Measurements from ENCODE around the gene CHCHD6. TPM values are rescaled to one million over a fixed set of nuclear protein-coding genes. Genes with fewer than 3 reads are reported as not detected.

CHCHD6 gene
- total RNA-seq, 2 experiments from 2014 or later: 12.7 to 13.1 TPM

DNA sequence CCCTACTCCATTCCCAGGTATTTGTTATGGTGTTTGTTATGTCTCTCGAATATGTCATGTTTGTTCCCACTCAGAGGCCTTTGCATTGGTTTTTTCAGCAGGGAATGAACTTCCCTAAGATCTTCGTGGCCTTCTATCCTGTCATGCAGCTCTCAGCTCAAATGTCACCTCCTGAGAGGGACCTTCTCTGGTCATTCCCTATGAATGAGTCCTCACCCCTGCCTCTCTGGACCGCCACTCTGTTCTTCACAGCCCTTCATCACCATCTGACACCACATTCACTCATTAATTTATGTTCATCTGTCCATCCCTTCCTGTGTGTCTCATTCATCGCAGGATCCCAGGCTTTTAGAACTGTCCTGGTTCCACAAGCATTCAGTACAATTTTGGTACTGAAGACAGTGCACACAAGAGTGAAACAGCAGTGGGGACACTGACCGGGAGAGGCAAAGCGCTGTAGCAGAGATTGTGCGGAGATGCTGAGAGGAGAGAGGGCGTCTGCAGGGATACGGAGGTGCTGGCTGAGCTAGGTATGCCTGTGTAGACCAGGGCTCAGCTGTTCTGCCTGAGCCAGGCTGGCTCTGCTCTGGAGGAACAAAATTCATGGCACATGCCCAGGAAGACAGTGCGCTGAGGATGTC lies 132.3 kb downstream of the CHCHD6 start:
- H3K36me3 Mint-ChIP-seq: no peaks in the 10 kb centered on the region
- H3K4me3 Mint-ChIP-seq: no peak overlapping the region
- CTCF ChIA-PET: no interaction called here
- no peaks in the 10 kb centered on the region for H3K4me1 Mint-ChIP-seq (ENCODE audit: low read depth)
- POLR2A ChIA-PET: no interaction called here
- H3K27ac Mint-ChIP-seq: no peak overlapping the region
- intact Hi-C loops (cut with micrococcal nuclease): no loop called here
- no peak for DNase-seq
- H3K9me3 Mint-ChIP-seq: no peaks in the 10 kb centered on the region
- no peaks in the 10 kb centered on the region for H3K27me3 Mint-ChIP-seq

DNA sequence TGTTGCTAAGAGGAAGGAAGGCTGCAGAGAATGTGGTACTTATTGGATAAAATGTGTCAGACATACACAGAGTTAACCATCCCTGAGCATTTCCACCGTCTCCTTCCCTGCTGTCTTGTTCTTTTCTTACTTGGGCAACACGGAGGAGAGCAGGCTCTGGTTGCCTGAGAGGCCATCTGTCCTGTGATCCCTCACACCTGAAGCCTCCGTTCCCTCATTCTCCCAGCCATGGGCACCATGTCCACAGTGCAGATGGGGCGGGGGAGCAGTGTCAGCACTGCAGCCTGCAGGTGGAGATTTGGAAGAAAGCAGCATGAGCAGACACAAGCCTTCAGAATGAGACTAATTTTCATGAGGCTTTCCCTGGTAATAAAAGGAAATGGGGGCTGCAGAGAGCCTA lies 133.7 kb downstream of the CHCHD6 start:
- ChIA-PET CTCF (no interaction called here), POLR2A (no interaction called here)
- no peak overlapping the region for H3K27ac Mint-ChIP-seq
- no peak overlapping the region for H3K4me3 Mint-ChIP-seq
- H3K27me3 Mint-ChIP-seq: no peaks in the 10 kb centered on the region
- DNase-seq: no peak
- no peaks in the 10 kb centered on the region for H3K4me1 Mint-ChIP-seq (ENCODE audit: low read depth)
- H3K9me3 Mint-ChIP-seq: no peaks in the 10 kb centered on the region
- no peaks in the 10 kb centered on the region for H3K36me3 Mint-ChIP-seq
- intact Hi-C loops (cut with micrococcal nuclease): no loop called here

DNA sequence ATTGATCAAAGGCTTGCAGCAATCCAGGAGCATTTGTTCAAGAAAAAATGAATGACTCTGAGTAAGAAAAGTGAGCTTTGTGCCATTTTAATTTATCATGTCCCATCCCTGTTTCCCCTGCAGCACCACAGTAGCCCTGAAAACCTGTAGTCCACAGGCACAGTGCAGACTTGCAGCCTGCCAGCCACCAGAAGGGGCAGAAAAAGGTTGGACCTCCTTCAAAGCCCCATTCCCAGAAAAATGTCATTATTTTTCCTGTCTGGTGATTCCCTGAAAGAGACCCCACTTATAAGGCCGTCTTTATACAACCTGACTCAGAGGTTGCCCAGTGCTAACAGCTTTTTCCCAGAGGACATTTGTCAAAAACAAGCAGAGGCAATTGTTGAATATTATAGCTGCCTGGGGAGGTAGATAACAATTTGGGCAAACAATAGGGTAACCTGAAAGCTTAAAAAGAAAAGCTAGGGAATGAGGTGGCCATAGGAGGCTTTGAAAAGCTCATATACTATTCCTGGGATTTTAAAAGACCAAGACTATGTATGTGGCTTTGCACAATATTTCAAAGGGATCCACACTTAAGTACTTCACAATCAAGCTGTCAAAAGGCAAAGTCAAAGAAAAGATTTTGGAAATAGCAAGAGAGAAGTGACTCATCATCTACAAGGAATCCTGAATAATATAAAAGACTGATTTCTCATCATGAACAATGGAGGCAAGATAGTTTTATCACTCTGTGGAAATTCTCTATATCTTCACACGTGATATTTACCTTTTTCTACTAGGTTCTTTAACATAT lies 142.1 kb downstream of the CHCHD6 start:
- intact Hi-C loops (cut with micrococcal nuclease): no loop called here
- CTCF ChIA-PET: no interaction called here
- Mint-ChIP-seq H3K27me3 (no peaks in the 10 kb centered on the region), H3K4me1 (ENCODE audit: low read depth) (no peaks in the 10 kb centered on the region), H3K36me3 (no peaks in the 10 kb centered on the region), H3K9me3 (no peaks in the 10 kb centered on the region), H3K27ac (no peak overlapping the region), H3K4me3 (no peak overlapping the region)
- POLR2A ChIA-PET: no interaction called here
- DNase-seq: no peak

DNA sequence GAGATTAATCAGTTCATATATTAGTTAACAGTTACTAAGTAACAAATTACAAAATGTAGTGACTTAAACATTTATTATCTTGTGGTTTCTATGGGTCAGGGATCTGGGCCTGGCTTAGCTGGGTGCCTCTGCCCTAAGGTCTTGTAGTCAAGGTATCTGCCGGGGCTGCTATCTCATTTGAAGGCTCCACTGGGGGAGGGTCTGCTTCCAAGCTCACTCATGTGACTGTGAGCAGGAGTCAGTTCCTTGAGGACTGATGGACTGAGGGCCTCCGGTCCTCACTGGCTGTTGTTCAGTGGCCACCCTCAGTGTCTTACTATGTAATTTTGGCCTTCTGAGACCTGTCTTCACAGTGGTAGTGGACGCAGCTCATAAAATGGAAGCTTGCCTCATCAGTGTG lies 143.0 kb downstream of the CHCHD6 start:
- H3K27ac Mint-ChIP-seq: no peak overlapping the region
- no peak overlapping the region for H3K4me3 Mint-ChIP-seq
- no peak for DNase-seq
- no peaks in the 10 kb centered on the region for H3K36me3 Mint-ChIP-seq
- no peaks in the 10 kb centered on the region for H3K9me3 Mint-ChIP-seq
- intact Hi-C loops (cut with micrococcal nuclease): no loop called here
- H3K4me1 Mint-ChIP-seq (ENCODE audit: low read depth): no peaks in the 10 kb centered on the region
- ChIA-PET CTCF (no interaction called here), POLR2A (no interaction called here)
- no peaks in the 10 kb centered on the region for H3K27me3 Mint-ChIP-seq

DNA sequence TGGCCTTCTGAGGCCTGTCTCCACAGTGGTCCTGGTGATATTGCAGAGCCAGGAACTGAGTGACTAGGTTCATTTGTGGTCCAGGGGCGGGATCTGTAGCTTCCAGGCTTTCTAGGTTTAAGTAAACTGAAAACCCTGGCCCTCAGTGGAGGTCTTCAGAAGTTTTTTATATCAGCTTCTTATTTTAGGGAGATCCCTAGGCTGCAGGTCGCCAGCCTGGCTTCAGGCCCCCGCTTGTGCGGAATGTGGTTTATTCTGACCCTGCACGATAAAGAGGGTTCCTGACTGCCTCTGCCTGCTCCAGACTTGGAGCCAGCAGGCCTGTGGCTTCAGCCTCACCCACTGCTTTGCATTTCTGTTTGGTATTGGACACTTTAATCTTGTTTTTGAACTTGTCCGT lies 145.0 kb downstream of the CHCHD6 start:
- intact Hi-C loops (cut with micrococcal nuclease): no loop called here
- ChIA-PET CTCF (no interaction called here), POLR2A (no interaction called here)
- Mint-ChIP-seq H3K36me3 (peaks cover 1% of the 10 kb centered on the region), H3K4me3 (no peak overlapping the region), H3K27ac (no peak overlapping the region), H3K27me3 (no peaks in the 10 kb centered on the region), H3K4me1 (ENCODE audit: low read depth) (no peaks in the 10 kb centered on the region), H3K9me3 (no peaks in the 10 kb centered on the region)
- no peak for DNase-seq

DNA sequence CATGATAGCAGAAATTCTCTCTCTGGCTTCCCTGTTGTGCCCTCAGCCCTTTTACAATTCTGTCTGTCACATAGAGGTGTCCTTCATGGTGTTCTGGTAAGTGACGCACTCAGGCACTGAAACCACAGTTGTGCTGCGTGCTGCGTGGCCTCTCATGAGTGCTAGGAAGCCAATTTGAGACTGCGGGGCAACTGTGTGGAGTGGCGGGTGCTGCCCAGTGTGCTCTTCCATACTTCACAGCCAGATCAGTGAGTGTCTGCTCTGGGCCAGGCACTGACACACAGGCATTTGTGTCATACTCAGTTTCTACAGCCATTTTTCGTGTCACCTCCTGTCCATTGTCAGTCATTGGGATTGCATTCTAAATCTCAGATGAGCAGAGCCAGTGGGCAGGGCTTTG lies 145.7 kb downstream of the CHCHD6 start:
- Mint-ChIP-seq H3K36me3 (peaks cover 1% of the 10 kb centered on the region), H3K27me3 (no peaks in the 10 kb centered on the region), H3K27ac (no peak overlapping the region), H3K4me1 (ENCODE audit: low read depth) (no peaks in the 10 kb centered on the region), H3K4me3 (no peak overlapping the region), H3K9me3 (no peaks in the 10 kb centered on the region)
- ChIA-PET POLR2A (no interaction called here), CTCF (no interaction called here)
- intact Hi-C loops (cut with micrococcal nuclease): no loop called here
- no peak for DNase-seq

DNA sequence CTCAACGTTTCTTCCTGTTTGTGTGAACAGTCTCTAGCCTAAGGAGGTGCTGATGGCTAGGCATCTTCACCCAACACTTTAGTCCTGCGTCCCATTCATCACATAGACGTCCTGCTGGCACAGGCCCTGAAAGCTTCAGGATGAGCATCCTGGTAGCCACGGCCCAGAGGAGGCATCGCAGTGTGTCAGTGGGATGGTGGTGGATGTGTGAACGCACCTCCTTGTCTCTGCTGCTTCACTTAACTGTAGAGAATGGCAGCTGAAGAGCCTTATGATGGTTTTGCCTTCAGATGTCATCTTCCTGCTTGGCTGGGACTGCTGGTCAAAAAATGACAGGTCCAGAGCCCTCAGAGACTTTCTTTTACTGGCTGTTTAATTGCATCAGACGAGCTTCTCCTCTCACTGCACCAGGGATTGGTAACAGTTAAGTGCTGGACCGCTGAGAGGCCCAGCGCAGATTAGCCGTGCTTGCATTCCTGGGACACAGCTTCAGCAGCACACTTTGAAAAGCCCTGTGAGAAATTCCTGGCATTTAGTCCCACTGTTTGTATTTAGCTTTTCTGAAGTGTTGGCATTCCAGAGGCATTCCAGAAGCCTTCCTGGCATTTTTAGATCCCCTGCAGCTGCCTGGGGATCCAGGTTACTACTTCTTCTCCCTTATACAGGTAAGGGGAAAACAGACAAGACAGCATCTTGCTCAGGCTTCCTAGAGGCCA lies 146.5 kb downstream of the CHCHD6 start:
- Mint-ChIP-seq H3K36me3 (peaks cover 1% of the 10 kb centered on the region), H3K27me3 (no peaks in the 10 kb centered on the region), H3K9me3 (no peaks in the 10 kb centered on the region), H3K4me1 (ENCODE audit: low read depth) (no peaks in the 10 kb centered on the region), H3K4me3 (no peak overlapping the region), H3K27ac (no peak overlapping the region)
- no peak for DNase-seq
- ChIA-PET POLR2A (no interaction called here), CTCF (no interaction called here)
- intact Hi-C loops (cut with micrococcal nuclease): no loop called here

DNA sequence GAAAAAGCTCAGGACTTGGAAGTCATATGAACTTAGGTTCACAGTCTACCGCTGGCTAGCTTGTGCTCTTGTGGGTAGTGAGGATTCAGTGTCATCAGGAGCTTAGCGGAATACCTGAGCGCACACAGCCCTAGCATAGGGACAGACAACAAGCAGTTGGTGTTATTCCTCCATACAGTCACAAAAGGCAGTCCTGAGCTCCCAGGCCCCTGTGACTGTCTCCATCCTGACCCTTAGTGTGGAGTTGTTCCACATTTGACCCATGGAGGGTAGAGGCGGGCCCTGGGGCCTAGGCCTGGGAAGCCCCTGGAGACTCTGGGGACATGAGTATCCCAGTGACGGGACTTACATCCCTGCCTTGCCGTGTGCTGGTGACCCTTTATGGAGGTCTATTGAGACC lies 147.3 kb downstream of the CHCHD6 start:
- no peak overlapping the region for H3K4me3 Mint-ChIP-seq
- intact Hi-C loops (cut with micrococcal nuclease): no loop called here
- peaks cover 1% of the 10 kb centered on the region for H3K36me3 Mint-ChIP-seq
- no peaks in the 10 kb centered on the region for H3K27me3 Mint-ChIP-seq
- no peak for DNase-seq
- H3K9me3 Mint-ChIP-seq: no peaks in the 10 kb centered on the region
- ChIA-PET CTCF (no interaction called here), POLR2A (no interaction called here)
- H3K27ac Mint-ChIP-seq: no peak overlapping the region
- no peaks in the 10 kb centered on the region for H3K4me1 Mint-ChIP-seq (ENCODE audit: low read depth)

DNA sequence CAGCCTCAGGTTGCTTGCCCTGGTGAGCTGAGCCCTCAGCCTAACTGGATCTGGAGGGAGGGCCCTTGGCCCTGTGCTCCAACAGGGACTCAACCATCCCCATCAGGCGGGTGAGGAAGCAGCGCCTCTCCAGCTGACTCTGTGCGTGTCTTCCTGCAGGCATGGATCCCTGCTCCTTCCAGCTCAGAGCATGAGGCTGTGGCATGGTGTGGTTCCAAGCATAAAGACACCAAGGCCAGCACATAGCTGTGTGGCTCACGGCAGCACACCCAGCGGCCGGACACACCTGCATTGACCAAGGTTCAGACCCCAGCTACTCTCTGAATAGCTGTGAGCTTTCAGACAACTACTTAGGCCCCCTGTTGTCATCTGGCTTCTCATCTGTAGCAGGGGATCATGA lies 147.9 kb downstream of the CHCHD6 start:
- Mint-ChIP-seq H3K4me1 (ENCODE audit: low read depth) (no peaks in the 10 kb centered on the region), H3K36me3 (peaks cover 1% of the 10 kb centered on the region), H3K9me3 (no peaks in the 10 kb centered on the region), H3K4me3 (no peak overlapping the region), H3K27me3 (no peaks in the 10 kb centered on the region), H3K27ac (no peak overlapping the region)
- DNase-seq: no peak
- ChIA-PET POLR2A (no interaction called here), CTCF (no interaction called here)
- intact Hi-C loops (cut with micrococcal nuclease): no loop called here

DNA sequence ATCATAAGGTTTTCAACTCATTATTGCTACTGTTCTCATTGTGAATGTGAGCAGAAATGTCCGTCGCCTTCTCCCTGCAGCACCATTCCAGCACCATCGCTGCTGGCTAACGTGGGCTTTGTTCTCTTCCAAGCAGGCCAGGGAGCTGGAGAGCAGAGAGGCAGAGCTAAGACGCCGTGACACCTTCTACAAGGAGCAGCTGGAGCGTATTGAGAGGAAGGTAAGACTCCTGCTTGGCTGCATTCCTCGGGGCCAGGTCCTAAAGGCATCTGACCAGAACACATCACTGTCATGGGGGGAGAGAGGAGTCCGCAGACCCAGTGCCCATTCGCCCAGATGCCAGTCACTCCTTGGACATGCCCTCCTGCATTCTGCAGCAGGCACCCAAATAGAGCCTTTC lies 148.5 kb downstream of the CHCHD6 start:
- POLR2A ChIA-PET: no interaction called here

DNA sequence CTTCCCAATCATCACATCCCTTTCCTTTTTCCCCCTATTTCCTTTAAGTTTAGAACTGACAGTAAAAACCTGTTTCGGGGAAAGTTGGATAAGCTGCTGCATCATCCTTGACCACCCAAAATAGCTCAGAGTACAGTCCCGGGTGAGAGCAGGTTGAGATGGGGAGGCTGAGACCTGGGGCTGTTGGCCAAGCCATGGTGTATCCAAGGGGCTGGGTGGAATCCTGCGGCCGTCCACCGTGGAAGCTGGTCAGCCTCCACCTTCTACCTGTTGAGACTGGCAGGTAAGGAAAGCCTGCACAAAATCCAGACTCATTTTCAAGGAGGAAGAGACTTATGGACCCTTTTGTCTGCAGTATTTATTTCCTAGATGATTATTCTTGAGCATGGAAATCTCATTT lies 150.6 kb downstream of the CHCHD6 start:
- intact Hi-C loops (cut with micrococcal nuclease): no loop called here
- CTCF ChIA-PET: no interaction called here
- POLR2A ChIA-PET: no interaction called here
- Mint-ChIP-seq H3K9me3 (no peaks in the 10 kb centered on the region), H3K4me1 (ENCODE audit: low read depth) (no peaks in the 10 kb centered on the region), H3K4me3 (no peak overlapping the region), H3K36me3 (peaks cover 4% of the 10 kb centered on the region), H3K27ac (no peak overlapping the region), H3K27me3 (no peaks in the 10 kb centered on the region)
- DNase-seq: no peak

More for the DNA sequence above, 148.5 kb downstream of the CHCHD6 start:
- DNase-seq: no peak
- Mint-ChIP-seq H3K36me3 (peaks cover 1% of the 10 kb centered on the region), H3K9me3 (no peaks in the 10 kb centered on the region), H3K27me3 (no peaks in the 10 kb centered on the region), H3K4me3 (no peak overlapping the region), H3K4me1 (ENCODE audit: low read depth) (no peaks in the 10 kb centered on the region), H3K27ac (no peak overlapping the region)
- intact Hi-C loops (cut with micrococcal nuclease): no loop called here
- CTCF ChIA-PET: no interaction called here

DNA sequence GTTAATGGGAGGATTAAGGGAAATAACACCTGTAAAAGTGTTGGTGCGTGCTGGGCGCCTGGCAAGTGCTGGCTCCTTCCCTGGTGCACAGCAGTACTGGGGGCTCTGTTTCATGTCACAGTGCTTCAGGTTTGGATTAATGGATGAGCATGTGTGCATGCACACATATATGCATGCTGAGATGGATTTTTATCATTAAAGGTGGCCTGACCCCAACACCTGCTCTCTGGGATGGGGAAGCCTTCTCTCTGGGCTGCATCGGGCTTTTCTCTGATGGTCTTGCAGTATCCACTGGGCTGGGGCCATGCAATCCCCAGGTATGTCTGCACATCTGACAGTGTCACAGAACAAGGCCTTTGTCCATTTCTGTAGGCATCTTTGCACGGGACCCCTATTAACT lies 151.3 kb downstream of the CHCHD6 start:
- H3K27ac Mint-ChIP-seq: no peak overlapping the region
- no peak for DNase-seq
- H3K4me3 Mint-ChIP-seq: no peak overlapping the region
- intact Hi-C loops (cut with micrococcal nuclease): no loop called here
- ChIA-PET POLR2A (no interaction called here), CTCF (no interaction called here)
- H3K4me1 Mint-ChIP-seq (ENCODE audit: low read depth): no peaks in the 10 kb centered on the region
- H3K36me3 Mint-ChIP-seq: peaks cover 4% of the 10 kb centered on the region
- no peaks in the 10 kb centered on the region for H3K27me3 Mint-ChIP-seq
- no peaks in the 10 kb centered on the region for H3K9me3 Mint-ChIP-seq

DNA sequence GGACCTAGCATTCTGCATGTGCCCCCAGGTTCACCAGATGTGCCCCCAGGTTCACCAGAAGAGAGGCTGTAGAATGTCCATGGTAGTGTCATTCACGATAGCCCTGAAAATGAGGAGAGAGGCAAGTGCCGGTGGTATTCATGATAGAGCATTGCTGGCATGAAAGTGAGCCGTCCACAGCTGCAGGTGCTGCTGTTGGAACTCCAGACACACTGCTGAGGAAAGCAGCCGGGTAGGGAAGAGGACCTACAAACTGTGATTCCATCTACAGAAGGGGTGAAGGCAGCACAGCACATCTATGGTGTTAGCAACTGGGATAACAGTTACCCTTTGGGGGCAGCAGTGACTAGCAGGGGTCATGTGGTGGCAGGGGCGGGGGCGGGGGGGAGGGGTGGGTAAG lies 153.9 kb downstream of the CHCHD6 start:
- ChIA-PET CTCF (no interaction called here), POLR2A (no interaction called here)
- H3K4me3 Mint-ChIP-seq: no peak overlapping the region
- H3K36me3 Mint-ChIP-seq: peaks cover 4% of the 10 kb centered on the region
- H3K27ac Mint-ChIP-seq: no peak overlapping the region
- H3K4me1 Mint-ChIP-seq (ENCODE audit: low read depth): no peaks in the 10 kb centered on the region
- DNase-seq: no peak
- no peaks in the 10 kb centered on the region for H3K9me3 Mint-ChIP-seq
- intact Hi-C loops (cut with micrococcal nuclease): no loop called here
- H3K27me3 Mint-ChIP-seq: no peaks in the 10 kb centered on the region
